Fibroblast of skin of left biceps (primary cell): Measurements from ENCODE around the gene CEP68.

Source experiments
- DNase-seq, 2 experiments: peaks; one replicate each; pipeline ENCODE4 v3.0.0-alpha.2; 2013; ENCODE audit warnings: low read depth in 2 of 2

The CEP68 gene

DNA sequence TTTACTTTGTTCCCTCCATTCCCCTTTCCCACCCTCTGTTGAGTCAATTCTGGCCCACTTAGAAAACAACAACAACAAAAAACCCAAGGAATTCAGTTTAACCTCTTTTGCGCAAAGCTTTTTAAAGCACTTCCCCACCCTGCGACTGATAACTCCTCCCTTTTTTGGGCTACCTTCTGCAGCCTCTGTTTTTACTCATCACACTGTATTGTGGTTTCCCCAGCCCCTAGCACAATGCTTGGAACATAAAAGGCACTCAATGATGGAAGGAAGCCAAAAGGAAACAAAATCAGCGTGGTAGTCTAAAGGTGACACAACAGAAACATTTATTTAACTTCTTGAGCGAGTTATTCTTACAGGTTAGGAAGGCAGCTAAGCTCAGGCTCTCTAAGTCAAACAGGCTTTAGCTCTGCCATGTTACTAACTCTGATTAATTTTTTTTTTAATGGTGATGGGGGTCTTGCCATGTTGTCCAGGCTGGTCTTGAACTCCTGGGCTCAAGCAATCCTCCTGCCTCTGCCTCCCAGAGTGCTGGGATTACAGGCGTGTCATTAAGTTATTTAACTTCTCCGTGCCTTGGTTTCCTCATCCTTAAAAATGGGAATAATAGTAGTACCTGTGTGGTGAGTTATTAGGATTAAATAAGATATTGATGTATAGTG is 1.3 kb downstream of the CEP68 start:
- no peak for DNase-seq

DNA sequence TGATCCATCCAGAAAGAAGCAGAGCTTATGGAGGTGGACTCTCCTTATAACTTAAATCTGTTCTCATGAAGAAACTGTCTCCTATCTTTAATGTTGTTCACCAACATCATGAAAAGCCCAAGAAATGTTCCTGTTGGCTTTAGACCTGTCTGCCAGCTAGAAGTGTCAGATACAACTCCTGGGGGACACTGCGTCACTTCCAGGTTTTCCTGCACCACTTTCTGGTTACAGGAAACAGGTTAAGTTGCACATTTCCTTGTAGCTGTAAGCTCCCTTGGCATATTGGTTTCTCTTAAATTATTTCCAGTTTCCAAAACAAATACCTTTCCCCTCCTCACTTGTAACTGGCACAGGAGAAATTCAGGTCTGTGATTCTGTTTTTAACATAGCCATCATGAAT is 2.9 kb downstream of the CEP68 start:
- DNase-seq, result no peak

DNA sequence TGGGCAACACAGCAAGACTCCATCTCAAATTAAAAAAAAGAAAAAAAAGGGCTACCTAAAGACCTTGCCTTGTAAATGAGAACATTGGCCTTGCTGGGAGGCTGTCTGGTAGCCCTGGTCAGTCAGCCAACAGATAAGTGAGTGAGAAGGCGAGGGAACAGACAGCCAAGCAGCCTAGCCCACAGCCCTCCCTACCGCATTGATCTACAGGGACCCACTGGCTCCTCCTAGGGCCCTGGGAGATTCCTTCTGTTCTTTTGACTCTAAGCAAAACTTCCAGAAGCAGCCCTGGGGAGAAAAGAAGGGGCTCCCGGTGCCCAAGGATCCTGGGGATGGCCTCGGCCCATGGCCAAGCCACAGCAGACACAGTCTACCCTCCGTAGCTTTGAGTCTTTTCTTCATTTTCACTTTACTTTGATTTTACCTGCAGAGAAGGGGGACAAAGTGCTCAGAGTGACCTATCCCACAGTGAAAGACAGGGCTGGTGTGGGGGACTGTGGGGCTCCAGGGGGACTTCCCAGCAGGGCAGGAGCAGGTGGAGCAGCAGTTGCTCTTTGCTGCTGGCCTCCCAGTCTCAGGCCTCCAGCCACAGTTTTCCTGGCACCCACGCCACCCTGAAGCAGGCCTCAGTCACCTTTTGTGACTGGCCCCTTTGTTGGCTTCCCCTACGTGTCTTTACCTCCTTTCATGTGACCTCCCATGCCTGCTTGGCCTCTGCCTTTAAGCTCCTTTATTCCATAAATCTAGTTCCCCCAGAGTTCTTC is 5.1 kb downstream of the CEP68 start:
- no peak for DNase-seq

DNA sequence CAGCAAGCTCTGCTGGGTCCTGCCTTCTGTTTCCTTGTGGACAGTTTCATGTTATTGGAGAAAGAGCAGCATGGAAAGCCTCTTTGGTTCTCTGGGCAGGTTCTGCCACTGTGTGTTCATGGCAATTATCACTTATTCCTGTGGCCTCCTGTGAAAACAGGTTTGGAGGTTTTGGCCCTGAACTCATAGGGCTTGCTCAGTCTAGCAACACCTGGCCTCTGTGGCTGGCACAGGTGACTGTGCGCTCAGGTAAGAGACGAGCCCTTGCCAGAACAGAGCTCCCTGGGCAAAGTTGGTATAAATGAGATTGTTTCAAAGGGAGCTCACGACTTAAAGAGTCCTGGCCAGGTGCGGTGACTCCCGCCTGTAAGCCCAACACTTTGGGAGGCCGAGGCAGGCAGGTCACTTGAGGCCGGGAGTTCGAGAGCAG is 5.7 kb downstream of the CEP68 start:
- no peak for DNase-seq

DNA sequence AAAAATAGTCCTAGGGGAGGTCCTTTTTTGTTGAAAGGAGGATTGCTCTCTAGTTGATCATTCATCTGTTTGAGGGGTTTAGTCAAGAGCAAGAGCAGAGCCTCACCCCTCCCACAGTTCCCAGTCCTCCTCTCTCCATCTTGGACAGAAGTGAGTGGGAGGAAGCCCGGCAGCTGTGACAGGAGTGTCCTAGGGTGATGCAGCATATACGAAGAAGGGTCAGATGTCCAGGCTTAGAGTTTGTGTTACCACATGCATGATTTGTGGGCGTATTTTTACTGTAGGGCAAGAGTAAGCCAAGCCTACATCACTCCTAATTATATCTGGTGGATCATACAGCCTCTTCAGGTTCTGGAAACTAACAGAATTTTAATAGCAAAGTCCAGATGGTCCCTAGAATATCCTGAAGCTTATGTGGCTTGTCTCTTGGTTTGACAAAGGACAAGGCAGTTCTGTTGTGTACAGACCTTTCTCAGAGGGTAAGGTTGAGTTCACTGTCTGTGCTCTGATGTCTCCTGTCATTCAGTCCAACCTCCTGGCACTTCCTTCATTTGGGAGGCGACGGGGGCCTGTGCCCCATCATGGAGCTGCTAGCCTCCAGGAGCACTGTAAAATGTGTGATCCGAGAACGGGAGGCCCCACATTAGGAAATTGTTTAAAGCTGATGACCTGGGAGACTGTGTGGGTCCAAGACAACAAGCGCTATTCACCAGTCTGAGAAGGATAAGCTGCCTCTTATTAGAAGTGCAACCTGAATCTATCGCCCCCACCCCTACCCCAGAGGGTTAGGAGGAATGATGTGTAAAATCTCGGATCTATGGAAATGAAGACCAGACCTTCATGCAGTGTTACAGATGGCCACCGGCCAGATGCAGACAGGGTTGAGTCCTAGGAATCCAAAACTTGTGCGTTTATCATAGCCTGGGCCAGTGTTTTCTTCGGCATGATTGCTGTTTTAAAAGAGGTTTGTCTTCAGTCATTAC is 6.9 kb downstream of the CEP68 start:
- DNase-seq, result peak; percentile 62 to 66

DNA sequence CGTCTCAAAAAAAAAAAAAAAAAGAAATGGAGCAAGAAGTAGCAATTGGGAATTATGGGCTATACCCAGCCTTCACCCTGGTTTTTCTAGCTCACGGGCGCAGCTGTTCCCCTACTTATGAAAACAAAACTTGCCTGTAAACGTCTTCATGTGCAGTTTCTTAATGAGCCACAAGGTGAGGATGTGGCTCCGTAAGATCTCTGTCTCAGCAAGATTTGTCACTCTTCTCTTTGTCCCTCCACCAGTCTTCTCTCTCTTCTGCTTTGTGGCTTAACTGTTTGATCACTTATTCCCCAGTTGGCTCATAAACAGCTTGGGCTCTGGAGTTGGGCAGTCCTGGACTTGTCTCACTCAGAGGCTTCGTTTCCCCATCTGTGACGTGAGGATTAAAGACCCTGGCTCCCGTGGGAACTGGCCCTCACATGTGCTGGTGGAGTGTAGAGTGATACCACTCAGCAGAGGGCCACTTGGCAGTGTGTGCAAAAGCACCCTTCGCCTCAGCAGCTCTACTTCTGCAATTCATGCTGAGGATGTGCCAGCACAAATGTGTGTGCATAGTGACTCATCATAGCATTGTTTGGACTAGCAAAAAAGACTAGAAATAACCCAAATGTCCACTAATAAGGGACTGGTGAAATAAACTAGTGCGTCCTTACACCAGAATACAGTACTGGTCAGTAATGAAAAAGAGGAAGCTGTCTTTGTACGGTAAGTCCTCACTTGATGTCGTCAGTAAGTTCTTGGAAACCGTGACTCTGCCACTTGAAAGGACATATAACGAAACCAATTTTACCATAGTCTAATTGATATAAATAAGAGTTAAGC is 8.7 kb downstream of the CEP68 start:
- peak; percentile 39 to 40 for DNase-seq

DNA sequence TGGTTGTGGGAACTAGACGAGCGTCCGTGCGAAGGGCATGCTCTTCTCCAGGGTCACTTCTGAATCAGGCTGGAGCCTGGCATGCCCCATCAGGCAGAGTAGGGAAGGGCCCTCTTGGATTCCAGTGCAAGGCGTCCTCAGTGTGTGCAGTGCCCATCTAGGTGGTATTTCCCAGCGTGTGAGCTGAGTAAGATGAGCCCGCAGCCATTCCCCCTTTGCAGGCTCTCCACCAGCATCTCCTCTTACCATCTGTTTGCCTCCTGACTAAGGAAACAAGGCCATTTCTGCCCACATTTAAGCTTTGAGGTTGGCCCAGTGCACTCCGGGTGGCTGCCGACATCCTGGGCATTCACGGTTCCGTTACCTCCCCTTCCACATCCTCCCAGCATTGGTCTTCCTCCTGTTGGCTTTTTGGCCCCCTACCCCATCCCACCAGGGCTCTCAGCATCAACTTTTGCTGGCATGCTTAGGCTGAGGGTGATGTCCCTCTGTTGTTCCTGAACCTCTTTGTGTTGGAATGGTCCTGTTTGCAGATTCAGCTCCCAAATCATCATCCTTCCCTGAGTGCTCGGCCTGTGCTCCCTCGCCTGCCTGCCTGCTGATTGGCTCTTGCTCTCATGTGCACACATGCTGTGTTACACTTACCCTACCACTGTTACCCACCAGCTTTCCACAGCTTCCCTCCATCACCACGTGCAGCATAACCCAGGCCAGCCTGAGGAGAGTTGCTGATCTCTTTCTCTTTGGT is 11.8 kb downstream of the CEP68 start:
- DNase-seq, result no peak

DNA sequence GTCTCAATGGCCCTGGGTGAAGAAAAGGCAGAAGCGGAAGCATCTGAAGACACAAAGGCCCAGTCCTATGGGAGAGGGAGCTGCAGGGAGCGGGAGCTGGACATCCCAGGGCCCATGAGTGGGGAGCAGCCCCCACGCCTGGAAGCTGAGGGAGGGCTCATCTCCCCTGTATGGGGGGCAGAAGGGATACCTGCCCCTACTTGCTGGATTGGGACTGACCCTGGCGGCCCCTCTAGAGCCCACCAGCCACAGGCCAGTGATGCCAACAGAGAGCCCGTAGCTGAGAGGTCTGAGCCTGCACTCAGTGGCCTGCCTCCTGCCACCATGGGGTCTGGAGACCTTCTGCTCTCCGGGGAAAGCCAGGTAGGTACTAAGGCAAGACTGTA is 13.2 kb downstream of the CEP68 start:
- no peak for DNase-seq

DNA sequence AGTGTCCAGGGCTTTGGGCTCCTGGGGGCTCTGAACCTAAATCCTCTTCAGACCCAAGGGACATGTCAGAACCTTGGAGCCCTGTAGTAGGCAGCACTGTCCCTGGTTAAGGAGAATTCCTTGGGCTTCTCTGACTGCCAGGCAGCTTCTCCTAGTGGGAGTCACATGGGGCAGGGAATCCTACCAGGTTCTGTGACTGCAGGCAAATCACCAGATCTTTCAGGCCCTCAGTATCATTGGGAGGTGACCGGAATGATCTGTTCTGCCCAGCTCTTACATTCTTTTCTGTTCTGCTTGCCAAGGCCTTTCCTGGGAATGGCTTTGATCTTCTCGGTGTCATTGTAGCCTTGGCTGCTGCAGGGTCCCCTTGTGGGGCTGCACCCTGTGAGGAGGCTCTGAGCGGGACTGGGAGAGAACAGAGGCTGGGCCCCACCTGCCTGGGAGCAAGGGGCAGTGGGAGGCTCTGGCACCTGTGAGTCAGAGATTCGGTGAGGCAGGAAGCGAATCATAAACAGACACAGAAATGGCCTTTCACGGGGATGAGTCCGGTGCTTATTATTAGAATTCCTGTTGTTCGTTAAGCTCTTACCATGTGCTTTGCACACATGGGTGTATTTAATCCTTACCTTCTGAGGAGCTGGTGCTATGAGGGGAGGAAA is 14.1 kb downstream of the CEP68 start:
- no peak for DNase-seq

DNA sequence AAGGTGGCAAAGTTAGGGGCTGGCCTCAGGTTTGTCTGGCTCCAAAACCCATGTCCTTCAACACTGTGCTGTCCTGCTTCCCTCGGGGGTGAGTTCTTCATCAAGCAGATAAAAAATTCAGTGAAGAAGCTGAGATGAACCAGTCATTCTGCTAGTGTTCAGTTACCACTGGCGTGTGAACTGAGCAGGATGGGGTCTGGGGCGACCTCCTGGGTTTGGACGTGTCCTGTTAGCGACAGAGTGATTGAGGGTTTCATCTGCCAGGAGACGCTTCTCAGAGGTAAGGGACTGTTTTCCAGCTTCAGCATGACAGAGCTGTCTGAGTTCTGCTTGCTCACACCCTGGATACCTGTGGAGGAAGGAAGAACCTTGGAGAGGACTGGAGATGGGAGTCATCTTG is 14.6 kb downstream of the CEP68 start:
- DNase-seq, result no peak

DNA sequence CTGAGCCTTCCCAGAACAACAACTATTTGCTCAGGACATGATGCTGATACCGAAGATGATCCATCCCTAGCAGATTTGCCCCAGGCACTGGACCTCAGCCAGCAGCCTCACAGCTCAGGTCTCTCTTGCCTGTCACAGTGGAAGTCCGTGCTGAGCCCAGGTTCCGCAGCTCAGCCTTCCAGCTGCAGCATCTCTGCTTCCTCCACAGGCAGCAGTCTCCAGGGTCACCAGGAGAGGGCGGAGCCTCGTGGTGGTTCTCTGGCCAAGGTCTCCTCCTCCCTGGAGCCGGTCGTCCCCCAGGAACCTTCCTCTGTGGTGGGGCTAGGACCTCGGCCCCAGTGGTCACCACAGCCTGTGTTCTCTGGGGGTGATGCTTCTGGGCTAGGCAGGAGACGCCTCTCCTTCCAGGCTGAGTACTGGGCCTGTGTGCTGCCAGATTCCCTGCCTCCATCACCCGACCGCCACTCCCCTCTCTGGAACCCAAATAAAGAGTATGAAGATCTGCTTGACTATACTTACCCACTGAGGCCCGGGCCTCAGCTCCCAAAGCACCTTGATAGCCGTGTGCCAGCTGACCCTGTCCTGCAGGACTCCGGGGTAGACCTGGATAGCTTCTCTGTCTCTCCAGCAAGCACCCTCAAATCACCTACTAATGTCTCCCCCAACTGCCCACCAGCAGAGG is 15.4 kb downstream of the CEP68 start:
- DNase-seq, result no peak

DNA sequence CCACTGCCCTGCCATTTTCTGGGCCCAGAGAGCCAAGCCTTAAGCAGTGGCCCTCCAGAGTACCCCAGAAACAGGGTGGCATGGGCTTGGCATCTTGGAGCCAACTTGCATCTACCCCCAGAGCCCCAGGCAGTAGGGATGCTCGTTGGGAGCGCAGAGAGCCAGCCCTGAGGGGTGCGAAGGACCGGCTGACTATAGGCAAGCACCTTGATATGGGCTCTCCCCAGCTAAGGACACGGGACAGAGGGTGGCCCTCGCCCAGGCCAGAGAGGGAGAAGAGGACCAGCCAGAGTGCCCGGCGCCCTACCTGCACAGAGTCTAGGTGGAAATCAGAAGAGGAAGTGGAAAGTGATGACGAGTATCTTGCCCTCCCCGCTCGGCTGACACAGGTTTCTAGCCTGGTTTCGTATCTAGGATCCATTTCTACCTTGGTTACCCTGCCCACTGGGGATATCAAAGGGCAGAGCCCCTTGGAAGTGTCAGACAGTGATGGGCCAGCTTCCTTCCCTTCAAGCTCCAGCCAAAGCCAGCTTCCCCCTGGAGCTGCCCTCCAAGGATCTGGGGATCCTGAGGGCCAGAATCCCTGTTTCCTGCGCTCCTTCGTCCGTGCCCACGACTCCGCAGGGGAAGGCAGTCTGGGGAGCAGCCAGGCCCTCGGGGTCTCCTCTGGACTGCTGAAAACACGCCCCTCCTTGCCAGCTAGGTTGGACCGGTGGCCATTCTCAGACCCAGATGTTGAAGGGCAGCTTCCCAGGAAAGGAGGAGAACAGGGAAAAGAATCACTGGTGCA is 16.2 kb downstream of the CEP68 start:
- DNase-seq, result no peak

DNA sequence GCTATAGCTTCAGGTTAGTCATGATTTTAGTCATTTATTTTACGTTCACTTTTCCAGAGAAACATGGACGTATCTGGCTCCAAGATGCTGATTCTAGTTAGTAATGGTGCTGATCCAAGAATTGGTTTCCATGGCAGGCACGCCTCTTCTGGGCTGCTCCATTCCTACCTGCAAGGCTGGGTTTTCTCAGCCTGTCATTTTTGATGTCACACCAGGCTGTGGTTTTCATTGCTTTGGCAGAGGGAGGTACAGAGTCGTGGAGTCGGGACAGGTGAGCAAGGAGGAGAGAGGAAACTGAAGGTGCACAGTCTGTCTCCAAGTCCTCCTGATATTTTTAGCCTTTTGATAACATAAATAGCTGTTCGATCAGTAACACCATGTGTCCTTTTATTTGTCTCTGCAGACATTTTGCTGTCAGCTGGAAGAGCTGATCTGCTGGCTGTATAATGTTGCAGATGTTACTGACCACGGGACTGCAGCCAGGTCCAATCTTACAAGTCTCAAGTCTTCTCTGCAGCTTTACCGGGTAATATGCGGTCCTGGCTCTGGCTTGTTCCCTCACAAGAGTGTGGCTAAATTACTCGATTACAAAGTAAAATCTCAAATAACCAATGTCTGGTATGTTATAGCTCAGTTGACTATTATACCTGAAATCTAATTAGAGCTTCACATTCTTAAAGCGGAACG is 17.8 kb downstream of the CEP68 start:
- no peak for DNase-seq

DNA sequence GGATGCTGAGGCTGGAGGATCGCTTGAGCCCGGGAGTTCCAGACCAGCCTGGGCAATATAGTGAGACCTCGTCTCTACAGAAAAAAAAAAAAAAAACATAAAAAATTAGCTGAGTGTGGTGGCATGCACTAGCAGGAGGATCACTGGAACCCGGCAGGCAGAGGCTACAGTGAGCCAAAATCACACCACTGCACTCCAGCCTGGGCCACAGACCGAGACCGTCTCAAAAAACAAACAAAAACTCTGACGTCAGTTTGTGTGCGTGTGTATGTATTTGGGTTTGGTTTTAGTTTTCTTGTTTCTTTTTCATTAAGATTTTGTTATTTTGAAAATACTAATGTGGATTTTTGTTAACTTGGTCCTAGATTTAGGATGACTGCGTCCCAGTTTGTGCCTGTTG is 19.0 kb downstream of the CEP68 start:
- no peak for DNase-seq

DNA sequence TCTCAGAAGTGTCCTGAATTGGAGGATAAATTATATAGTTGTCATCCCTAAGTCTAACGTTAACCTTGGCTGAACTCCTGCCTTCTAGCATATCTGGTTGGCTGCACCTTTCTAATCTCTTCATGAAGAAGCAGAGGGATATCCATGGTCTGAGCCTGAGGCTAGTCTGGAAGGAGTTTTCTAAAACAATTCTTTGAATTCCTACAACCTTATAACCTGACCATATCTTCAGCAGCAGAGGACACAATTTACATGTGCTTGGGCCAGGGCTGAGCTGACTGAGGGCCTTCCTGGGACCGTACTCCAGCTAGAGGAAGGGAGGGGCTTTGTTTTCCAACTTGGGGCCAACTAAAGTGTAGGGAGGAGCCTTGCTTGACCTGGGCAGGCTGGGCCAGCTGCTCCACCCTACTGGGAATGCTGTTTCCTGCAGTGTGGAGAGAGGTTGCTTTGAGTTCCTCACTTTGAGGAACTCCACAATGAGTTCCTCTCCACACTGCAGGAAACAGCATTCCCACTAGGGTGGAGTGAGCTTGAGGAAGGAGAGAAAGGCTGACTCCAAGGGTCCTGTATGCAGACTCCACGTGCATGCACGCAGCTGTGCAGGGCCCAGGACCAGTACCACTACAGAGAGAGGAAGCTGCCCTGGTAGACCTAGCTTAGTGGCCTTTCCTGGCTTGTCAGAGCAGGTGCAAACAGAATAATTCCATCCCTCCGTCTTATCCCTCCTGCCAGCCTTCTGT is 19.6 kb downstream of the CEP68 start:
- no peak for DNase-seq

DNA sequence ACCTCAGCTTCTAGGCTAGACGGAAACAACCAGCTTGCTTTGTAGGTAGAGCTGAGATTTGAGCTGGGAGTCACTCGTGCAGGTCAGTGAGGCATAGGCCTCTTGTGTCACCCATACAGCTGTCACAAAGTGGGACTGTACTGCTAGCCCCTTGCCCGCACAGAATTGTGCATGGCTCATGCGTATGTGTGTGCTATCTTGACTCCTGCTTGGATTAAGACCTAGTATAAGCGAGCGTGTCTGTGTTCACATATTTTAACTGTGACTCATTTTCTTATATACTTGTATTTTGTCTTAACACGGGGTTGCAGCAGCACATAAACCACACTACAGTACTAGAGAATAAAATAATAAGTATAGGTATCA is 20.1 kb downstream of the CEP68 start:
- no peak for DNase-seq

DNA sequence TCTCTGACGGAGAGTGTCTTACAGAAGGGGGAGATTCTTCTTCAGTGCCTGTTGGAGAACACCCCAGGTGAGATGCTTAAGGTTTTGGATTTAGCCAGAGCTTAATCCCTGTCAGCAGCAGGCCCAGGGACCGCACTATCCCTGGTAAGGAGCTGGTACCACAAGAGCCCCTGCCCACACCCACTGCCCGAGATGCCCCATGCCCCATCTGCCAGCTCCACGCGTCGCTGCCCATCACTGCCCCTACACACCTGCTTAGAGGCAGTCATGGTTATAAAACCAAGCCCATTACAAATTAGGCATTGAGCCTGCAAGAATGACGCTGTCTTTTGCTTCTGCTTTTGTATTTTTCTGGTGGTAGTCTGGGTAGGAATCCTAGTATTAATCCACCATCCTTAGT is 21.7 kb downstream of the CEP68 start:
- no peak for DNase-seq

DNA sequence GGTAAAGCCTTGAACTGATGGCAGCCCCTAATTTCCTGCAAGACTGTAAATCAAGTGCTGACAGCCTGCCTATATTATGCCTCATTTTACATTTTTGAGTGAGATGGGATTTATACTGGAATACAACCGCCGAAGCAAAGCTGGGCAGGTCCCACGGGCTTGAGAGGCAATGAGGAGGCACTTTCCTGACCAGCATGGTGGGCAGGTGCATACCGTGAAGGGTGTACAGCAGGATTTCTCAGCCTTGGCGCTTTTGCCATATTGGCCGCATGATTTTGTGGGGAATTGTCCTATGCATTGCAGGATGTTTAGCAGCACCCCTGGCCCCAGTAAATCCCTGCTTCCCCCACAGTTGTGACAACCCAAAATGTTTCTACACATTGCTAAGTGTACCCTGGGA is 22.8 kb downstream of the CEP68 start:
- DNase-seq, result no peak
